Motor neuron (in vitro differentiated cells): Measurements from ENCODE around the gene SERINC5. TPM values are rescaled to one million over a fixed set of nuclear protein-coding genes. Genes with fewer than 3 reads are reported as not detected.
"Not testable (repeated sequence)": the region's sequence is repeated elsewhere in the genome, so short reads cannot be mapped to it uniquely, and the experiment has no call there.

Experiments used
- ATAC-seq, 8 experiments: fragments of 200-7000 bp; cut with Tn5 transposase; replicated peaks in 6 of 8; 2 replicates each; pipeline ENCODE4 v1.8.0; 2021; ENCODE audit warnings: mild to moderate bottlenecking in 8 of 8, moderate library complexity in 8 of 8
- H3K27ac ChIP-seq, 2 donors: fragments of 250-450 bp; sonication (Bioruptor Pico); 2 replicates each; pipeline ENCODE4 v1.9.0; 2021; ENCODE audit warnings: antibody characterized with exemption in 2 of 2, mild to moderate bottlenecking in 2 of 2, moderate library complexity in 1 of 2
- H3K4me1 ChIP-seq, 2 donors: fragments of 250-450 bp; sonication (Bioruptor Pico); replicated peaks in 1 of 2; 2 replicates each; pipeline ENCODE4 v1.6.1; 2021; ENCODE audit warnings: antibody characterized with exemption in 2 of 2, mild to moderate bottlenecking in 2 of 2, moderate library complexity in 1 of 2
- H3K4me3 ChIP-seq, 5 donors: fragments of 250-450 bp; sonication (Bioruptor Pico); 2 replicates each; pipeline ENCODE4 v1.9.0; 2021; ENCODE audit warnings: antibody characterized with exemption in 5 of 5, mild to moderate bottlenecking in 5 of 5, moderate library complexity in 4 of 5
- WGBS, 10 experiments: fragments of 450-650 bp; shearing (Covaris generic); methylation state at CpG; one replicate each; pipeline ENCODE4 v1.0.0; 2022; 5-methylcytosine and 5-hydroxymethylcytosine counted together
- in situ Hi-C, 9 experiments: fragments of 400-800 bp; cut with MboI; loops; one replicate each; pipeline ENCODE4 v1.15.0; 2021; ENCODE audit warnings: low sequenced_read_pairs in 9 of 9, low pct_unique_long_range_greater_than_20kb in 2 of 9; ENCODE audit not compliant: unreplicated experiment in 9 of 9
- total RNA-seq, 8 experiments: library from RNA; unstranded; fragments of 300-600 nt; gene quantifications; 2 replicates each; pipeline versions ENCODE4 v1.2.3 to v1.2.4, GENCODE V29; 2022

SERINC5 gene
- total RNA-seq, 8 experiments from 2014 or later: 6.5 to 16.5 (median 8.1) TPM

DNA sequence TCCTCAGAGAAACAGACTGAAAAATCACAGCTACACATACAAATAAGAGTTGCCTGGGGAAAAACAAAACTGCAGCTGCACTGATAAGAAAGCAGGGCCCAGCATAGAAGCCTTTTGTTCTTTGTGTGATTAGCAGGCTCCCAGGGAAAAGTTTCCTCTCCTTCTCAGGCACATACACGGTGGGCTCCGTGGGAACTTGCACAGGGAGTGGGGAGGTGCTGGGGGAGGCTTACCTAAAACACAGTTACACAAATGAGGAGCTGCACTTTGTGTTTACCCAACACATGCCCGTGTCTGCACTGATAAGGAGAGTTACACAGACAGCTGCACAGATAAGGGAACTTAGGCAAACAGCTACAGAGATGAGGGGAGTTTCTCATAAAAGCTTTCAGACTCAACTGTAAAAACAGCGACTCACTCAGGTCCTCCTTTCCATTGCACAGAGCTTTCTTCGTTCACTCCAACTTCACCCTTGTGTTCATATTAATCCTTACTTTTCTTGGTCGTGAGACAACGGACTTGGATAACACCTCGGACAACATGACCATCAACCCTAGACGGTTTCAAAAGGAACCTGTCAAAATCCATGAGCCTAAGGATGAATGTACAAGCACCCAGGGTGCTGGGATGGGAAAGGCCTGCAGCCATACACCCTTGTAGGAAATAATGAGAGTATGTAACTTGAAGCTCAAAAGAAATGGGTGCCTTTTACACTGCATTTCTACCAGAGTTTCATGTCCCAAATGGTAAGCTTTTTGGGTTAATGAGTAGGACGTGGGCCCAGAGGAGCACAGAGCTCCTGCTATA, 50.8 kb downstream of the SERINC5 start:
- Histone ChIP-seq H3K4me3 (no peak overlapping the region), H3K4me1 (no peaks in the 10 kb centered on the region), H3K27ac (no peak overlapping the region)
- peak in 4 of 8 experiments; percentile 28 to 60 (median 50) for ATAC-seq
- in situ Hi-C loops: no loop called here
- 50 to 100% (median 86%) methylated on average over 2 to 9 of the region's 10 CpGs; no CpG with 5 or more reads in 1 of the 10 experiments for WGBS, 10 experiments

DNA sequence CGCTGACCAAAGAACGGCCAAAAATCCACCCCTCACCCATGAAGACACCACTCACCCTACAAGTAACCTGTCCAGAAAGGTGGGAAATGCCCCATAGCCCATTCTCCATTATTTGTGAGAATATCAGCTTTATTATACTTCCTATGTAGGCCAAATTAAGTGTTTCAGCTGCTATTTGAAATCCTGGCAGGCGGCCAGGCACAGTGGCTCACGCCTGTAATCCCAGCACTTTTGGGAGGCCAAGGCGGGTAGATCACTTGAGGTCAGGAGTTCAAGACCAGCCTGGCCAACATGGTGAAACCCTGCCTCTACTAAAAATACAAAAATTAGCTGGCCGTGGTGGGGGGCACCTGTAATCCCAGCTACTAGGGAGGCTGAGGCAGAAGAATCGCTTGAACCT, 54.1 kb downstream of the SERINC5 start:
- H3K27ac ChIP-seq, ATAC-seq, in situ Hi-C loops, H3K4me3 ChIP-seq, H3K4me1 ChIP-seq: not testable (repeated sequence)
- WGBS, 10 experiments: 69 to 100% (median 90%) methylated on average over 1 to 7 of the region's 7 CpGs; no CpG with 5 or more reads in 5 of the 10 experiments

GRCh38 chr5:80198920-80199319, 56.9 kb downstream of the SERINC5 start:
- in situ Hi-C loops: no loop called here
- no peak for ATAC-seq
- peaks cover 6 to 9% of the 10 kb centered on the region in 2 donors for H3K4me1 ChIP-seq
- H3K27ac ChIP-seq: no peak overlapping the region
- 33 to 100% (median 71%) methylated on average over 1 to 3 of the region's 3 CpGs; no CpG with 5 or more reads in 4 of the 10 experiments for WGBS, 10 experiments
- H3K4me3 ChIP-seq: no peak overlapping the region

DNA sequence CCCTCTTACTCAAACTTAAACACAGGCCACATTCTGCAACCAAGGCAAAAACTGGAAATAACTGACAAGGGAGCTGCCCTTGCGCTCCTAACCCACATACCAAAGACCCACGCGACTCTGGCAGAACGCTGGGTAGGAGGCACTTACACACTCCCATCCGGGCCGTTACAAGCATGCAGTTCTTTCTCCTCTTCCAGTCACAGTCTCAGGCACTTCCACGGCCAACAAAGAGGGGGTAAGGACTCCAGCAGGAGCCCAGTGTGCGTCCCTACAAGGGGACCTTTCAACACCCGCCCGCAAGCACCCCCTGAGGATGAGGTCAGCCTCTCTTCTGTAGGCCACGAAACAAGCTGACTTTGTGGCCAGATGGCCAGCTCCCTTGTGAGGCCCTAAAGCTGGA, 57.4 kb downstream of the SERINC5 start:
- no peak overlapping the region for H3K4me3 ChIP-seq
- in situ Hi-C loops: no loop called here
- WGBS, 10 experiments: 60 to 95% (median 80%) methylated on average over 2 to 9 of the region's 11 CpGs; no CpG with 5 or more reads in 6 of the 10 experiments
- H3K27ac ChIP-seq: no peak overlapping the region
- H3K4me1 ChIP-seq: peaks cover 10 to 14% of the 10 kb centered on the region in 2 donors
- no peak for ATAC-seq

DNA sequence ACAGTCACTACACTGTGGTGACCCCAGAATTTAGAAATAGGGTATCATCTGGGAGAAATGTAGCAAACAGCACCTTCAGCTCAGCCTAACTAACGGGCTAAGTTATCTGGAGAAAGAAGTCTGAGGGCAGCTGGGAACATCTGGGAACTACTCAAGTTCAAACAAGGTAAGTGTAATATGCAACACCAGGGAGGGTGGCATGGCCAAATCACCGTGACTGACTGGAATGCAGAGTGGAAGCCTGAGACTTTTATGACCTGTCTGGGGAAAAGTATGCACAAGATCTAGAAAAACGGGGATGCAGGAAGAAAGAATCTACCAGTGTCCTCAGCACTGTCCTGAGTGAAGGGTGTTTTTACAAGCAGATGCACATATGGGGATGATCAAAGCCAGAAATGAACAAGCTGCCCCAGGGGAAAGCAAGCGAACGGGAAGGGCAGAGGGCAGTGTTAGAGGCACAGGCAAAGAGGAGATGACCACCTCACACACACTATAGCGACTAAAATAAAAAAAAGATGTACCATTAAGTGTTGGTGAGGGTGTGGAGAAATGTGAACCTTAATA, 59.9 kb downstream of the SERINC5 start:
- Histone ChIP-seq H3K27ac (no peak overlapping the region), H3K4me1 (peaks cover 35 to 38% of the 10 kb centered on the region in 2 donors), H3K4me3 (no peak overlapping the region)
- in situ Hi-C loops: no loop called here
- WGBS, 10 experiments: 16 to 100% (median 78%) methylated on average over 2 to 6 of the region's 6 CpGs; no CpG with 5 or more reads in 1 of the 10 experiments
- ATAC-seq: peak in 3 of 8 experiments; percentile 12 to 47 (median 35)

GRCh38 chr5:80194468-80194867, 61.4 kb downstream of the SERINC5 start:
- ATAC-seq: no peak
- H3K4me3 ChIP-seq: no peak overlapping the region
- H3K4me1 ChIP-seq: peaks cover 37 to 39% of the 10 kb centered on the region in 2 donors
- 71 to 100% (median 95%) methylated on average over 1 to 4 of the region's 4 CpGs; no CpG with 5 or more reads in 1 of the 10 experiments for WGBS, 10 experiments
- in situ Hi-C loops: no loop called here
- H3K27ac ChIP-seq: no peak overlapping the region

DNA sequence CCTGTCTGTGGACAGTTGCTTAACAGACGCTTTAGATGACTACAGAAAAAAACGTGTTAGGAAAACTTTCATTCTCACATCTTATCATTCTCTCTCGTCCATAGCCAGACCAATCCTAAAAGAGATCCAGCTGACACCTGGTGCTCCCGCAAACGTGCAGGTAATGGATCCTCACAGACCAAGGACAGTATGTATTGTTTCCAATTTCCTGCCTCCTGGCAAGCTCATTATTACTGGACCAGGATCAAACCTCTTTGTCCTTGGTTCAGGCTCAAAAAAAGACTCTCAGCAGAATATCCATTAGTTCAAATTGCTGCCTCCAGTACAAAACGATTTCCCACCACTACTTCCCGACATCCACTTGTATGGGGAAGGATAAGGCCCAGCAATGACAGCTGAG, 62.4 kb downstream of the SERINC5 start:
- ATAC-seq: no peak
- Histone ChIP-seq H3K27ac (peak overlapping the region in 1 of 2 donors; percentile 37), H3K4me1 (peaks cover 37 to 39% of the 10 kb centered on the region in 2 donors), H3K4me3 (no peak overlapping the region)
- in situ Hi-C loops: no loop called here
- WGBS, 10 experiments: 7 to 69% (median 50%) methylated on average over 2 to 7 of the region's 7 CpGs; no CpG with 5 or more reads in 1 of the 10 experiments

DNA sequence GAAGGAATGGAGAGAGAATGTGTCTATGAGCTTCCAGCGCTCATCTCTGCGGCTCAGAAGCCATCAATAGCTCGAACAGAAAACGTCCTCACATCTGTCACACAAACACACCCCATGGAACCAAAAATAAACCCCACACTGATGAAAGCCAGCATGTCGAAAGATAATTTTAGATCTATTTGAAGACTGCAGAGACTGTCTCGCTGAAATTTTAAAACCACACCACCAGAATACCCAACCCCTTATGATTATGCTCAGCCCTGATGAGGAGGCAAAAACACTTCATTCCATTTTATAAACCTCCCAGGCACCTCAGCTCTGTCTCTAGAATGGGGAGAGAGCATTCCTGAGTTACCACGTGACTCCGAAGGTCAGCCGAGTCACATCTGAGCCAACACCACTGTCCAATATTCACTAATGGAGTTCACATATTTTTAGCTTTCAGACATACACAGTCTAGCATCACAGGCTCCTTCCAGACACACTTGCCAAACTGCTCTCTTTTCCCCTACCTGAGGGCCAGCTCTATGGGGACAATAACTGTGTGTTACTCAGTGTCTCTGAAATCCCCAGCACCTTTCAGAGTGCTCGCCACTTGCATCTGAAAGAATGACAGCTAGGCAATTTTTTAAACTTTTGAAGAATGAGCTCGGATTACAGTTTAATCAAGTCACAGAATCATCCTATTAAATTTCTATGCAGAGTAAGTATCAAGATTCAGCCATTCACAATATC, 63.2 kb downstream of the SERINC5 start:
- peak in 7 of 8 experiments; percentile 6 to 44 (median 21) for ATAC-seq
- 0 to 63% (median 40%) methylated on average over 1 to 9 of the region's 11 CpGs; no CpG with 5 or more reads in 1 of the 10 experiments for WGBS, 10 experiments
- in situ Hi-C loops: no loop called here
- H3K4me3 ChIP-seq: no peak overlapping the region
- H3K4me1 ChIP-seq: peaks cover 37 to 39% of the 10 kb centered on the region in 2 donors
- H3K27ac ChIP-seq: peak overlapping the region; percentile 9 to 20

- Histone ChIP-seq H3K4me1 (peaks cover 42 to 45% of the 10 kb centered on the region in 2 donors), H3K27ac (peak overlapping the region in 1 of 2 donors; percentile 28), H3K4me3 (no peak overlapping the region)
- 0 to 35% (median 23%) methylated on average over 1 to 4 of the region's 4 CpGs; no CpG with 5 or more reads in 5 of the 10 experiments for WGBS, 10 experiments
- ATAC-seq: peak; percentile 81 to 96 (median 95)
- in situ Hi-C loops: no loop called here
Measured at GRCh38 chr5:80191991-80192398, 63.9 kb downstream of the SERINC5 start.

DNA sequence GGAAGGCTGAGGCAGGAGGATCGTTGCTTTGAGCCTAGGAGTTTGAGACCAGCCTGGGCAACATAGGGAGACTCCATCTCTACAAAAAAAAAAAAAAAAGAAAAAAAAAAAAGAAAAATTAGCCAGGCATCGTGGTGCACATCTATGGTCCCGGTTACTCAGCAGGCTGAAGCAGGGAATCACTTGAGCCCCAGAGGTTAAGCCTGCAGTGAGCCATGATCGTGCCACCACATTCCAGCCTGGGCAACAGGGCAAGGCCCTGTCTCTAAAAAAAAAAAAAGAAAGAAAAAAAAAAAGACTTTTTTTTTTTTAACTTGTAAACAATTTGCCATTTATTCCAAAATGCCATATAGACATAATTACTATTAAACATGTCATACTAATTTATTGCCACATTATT, 64.5 kb downstream of the SERINC5 start:
- in situ Hi-C loops: no loop called here
- no peak for ATAC-seq
- no peak overlapping the region for H3K4me3 ChIP-seq
- H3K4me1 ChIP-seq: peaks cover 42 to 45% of the 10 kb centered on the region in 2 donors
- 47 to 100% (median 70%) methylated on average over 1 to 4 of the region's 4 CpGs; no CpG with 5 or more reads in 3 of the 10 experiments for WGBS, 10 experiments
- no peak overlapping the region for H3K27ac ChIP-seq

- 22 to 100% (median 81%) methylated on average over 1 to 3 of the region's 3 CpGs; no CpG with 5 or more reads in 1 of the 10 experiments for WGBS, 10 experiments
- ATAC-seq: no peak
- Histone ChIP-seq H3K27ac (no peak overlapping the region), H3K4me1 (peaks cover 42 to 45% of the 10 kb centered on the region in 2 donors), H3K4me3 (no peak overlapping the region)
- in situ Hi-C loops: no loop called here
Measured at GRCh38 chr5:80190960-80191359, 64.9 kb downstream of the SERINC5 start.

GRCh38 chr5:80189701-80190100, 66.1 kb downstream of the SERINC5 start:
- Histone ChIP-seq H3K4me3 (no peak overlapping the region), H3K27ac (no peak overlapping the region), H3K4me1 (peaks cover 42 to 44% of the 10 kb centered on the region in 2 donors)
- no peak for ATAC-seq
- in situ Hi-C loops: no loop called here
- 88 to 100% (median 94%) methylated on average over 1 to 3 of the region's 3 CpGs; no CpG with 5 or more reads in 3 of the 10 experiments for WGBS, 10 experiments

DNA sequence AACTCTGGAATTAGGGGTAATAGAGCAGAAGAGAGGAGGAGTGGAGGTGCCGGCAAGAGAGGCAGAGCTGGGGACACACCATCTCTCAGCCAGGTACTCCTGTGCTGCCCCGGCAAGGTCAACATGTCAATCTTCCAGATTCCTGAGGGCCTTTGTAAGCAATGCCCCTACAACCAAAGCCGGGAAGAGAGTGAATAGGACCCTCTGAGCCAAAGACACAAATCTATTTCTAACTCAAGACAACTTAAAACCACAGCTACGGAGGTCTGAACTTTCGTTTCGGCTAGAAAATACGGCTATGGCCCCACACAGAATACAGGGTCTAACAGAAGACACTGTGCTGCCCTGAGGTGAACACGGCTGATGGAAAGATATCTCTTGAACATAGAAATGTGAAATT, 66.6 kb downstream of the SERINC5 start:
- Histone ChIP-seq H3K27ac (no peak overlapping the region), H3K4me1 (peaks cover 38 to 39% of the 10 kb centered on the region in 2 donors), H3K4me3 (no peak overlapping the region)
- whole genome bisulfite sequencing, 10 experiments: 59 to 100% (median 87%) methylated on average over 1 to 7 of the region's 8 CpGs
- in situ Hi-C loops: no loop called here
- no peak for ATAC-seq
